Activated naive CD4-positive, alpha-beta T cell (primary cell): ENCODE results near the gene PRKCE.
"Not testable (repeated sequence)": the region's sequence is repeated elsewhere in the genome, so short reads cannot be mapped to it uniquely, and the experiment has no call there.

ENCODE experiments used
- DNase-seq, 4 experiments: peaks; one replicate each; lab custom pipeline; 2025; lab: John Stamatoyannopoulos, UW

PRKCE gene

GRCh38 chr2:45698554-45698953, 47.1 kb downstream of the PRKCE start:
- DNase-seq = no peak

DNA sequence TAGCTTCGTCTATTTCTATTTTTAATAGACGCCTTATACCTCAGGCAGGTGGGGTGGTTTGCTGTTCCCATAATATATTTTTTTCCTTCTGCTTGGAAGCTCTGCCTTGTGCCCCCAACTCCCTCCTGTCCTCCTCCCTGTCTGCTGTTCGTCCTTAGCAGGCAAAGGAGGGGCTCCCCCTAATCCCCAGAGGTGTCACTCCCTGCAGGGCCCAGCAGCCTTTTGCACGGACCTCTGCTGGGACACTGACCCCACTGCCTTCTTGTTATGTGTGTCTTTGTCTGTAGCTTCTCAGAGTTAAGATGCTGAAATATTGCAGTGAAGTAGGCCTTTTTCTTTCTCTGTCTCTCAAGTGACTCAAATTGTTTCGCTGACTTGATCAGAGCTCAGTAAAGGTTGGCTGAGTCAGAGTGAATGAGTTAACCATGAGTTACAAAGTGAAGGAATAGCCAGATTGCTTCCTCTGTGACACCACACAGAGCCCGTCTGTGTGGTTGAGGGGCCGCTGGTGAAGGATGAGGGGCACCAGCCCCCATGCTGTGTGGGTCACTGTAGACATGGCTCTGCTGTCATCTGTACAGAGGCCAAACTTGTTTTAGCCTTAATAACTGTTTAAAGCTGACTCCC, 47.7 kb downstream of the PRKCE start:
- no peak for DNase-seq

DNA sequence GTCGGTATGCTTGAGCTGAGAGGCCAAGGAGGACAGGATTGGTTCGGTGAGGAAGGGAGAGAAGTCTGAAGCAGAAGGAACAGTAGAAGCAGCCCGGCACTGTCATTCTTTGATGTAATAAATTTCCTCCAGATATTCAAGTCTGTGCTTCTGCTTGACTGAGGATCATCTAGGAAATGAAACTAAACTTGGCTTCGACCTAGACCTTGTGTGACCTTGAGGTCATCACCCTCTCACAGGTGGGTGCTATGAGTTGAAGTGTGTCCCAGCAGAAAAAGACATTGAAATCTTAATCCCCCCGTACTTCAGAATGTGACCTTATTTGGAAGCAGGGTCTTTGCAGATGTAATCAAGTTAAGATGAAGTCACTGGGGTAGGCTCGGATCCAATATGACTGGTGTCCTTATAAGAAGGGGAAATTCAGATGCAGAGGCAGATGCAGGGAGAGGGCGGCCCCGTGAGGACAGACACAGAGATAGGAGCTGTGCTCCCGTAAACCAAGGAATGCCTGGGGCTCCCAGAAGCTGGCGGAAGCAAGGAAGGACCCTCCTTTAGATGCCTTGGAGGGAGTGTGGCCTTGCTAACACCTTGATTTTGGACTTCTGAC, 49.0 kb downstream of the PRKCE start:
- no peak for DNase-seq

- DNase-seq = no peak
Measured at GRCh38 chr2:45705233-45705632, 53.8 kb downstream of the PRKCE start.

DNA sequence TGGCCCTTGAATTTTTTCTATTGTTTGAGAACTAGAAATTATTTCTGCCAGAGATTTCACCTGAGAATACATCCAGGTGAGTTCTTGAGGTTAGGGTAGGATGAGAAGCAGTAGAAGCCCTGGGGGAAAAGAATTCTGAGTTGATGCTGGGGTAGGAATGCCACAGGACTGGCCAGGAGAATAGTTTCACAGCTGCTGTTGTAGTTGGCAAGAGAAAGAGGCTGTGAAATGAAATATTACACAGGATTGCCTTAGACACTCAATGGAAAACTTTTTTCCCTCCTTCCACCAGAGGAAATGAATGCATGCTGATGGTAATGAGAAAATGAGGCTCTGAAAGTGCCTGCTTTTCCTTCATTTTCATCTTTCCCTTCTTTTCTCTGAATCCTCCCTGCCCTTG, 54.6 kb downstream of the PRKCE start:
- DNase-seq = no peak

DNA sequence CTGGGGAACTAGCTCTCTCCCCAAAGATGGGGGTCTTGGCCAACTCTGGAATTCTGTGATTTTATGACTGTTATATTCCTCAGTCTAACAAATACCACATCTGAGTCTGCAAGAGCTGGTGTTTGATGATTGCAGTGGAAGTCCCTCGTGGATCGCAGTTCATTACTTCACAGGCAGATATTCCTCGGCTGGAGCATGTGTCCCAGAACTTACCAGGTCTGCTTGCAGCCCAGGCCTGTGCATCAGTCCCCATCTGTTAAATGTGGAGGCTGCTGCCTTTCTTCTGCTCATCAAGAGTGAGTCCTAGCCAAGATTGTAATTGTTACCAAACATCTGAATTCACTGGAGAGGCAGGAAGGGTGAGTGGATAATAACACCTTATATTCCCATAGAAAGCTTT, 55.5 kb downstream of the PRKCE start:
- DNase-seq = no peak

DNA sequence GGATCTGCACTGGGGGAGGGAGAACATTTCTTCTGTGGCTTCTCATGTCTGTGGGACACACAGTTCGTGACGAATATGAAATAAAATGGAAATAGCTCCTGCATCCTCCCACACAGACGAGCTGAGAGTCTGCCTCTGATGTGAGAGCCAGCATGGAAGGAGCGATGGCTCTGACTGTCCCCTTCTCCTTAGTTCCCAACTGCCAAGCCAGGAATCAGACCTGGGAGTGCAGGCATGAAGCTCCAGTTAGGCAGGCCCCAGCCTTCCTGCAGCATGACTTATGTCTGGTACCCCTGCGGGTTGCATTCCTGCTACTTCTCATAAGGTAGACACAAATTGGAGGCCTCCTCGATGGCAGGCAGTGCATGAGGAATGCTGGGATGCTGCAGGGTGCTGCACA, 56.2 kb downstream of the PRKCE start:
- DNase-seq = no peak

DNA sequence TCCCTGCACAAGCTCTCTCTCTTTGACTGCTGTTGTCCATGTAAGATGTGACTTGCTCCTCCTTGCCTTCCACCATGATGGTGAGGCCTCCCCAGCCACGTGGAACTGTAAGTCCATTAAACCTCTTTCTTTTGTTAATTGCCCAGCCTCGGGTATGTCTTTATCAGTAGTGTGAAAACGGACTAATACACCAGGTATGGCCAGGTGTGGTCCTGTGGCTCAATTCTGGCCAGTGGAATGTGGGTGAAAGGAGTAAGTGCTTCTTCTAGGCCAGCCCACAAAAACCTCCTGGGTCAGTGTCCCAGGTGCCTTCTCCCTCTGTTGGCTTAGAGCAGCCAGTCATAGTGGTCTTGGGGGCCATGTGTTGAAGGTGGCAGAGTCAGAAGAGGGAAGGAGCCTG, 57.0 kb downstream of the PRKCE start:
- no peak for DNase-seq

- no peak for DNase-seq
Measured at GRCh38 chr2:45709137-45709536, 57.7 kb downstream of the PRKCE start.

DNA sequence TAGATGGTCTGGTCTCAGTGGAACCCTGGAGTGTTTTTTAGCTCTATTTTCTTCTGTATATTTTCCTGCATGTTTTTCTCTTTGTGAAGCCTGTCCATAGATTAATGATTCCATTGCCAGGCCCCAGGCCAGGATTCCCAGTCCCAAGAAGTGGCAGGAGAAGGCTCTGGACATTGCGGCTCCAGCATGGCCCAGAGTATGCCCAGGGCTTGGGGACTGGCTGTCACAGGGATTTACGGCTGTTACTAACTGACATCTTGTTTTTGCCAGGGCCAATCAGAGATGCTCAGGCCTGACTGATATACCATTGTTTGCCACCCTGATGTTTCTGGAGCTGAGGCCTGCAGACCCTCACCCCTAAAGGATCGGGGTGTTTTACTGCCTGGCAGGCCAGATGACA, 59.0 kb downstream of the PRKCE start:
- DNase-seq = no peak

DNA sequence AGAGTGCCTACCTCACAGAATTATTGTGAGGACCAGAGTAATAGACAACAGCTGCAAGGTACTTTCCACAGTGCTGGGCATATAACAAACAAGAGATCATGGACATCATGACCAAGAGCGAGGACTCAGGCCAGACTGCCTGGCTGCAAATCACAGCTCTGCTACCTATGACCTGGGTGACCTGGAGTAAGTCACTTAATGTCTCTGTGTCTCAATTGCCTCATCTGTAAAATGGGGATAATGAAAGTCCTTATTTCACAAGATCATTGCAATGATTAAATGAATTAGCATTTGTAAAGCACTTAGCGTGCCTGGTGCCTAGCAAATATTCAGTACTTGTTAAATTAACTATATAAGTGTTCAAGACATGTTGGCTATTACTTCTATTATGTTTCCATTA, 59.7 kb downstream of the PRKCE start:
- no peak for DNase-seq

DNA sequence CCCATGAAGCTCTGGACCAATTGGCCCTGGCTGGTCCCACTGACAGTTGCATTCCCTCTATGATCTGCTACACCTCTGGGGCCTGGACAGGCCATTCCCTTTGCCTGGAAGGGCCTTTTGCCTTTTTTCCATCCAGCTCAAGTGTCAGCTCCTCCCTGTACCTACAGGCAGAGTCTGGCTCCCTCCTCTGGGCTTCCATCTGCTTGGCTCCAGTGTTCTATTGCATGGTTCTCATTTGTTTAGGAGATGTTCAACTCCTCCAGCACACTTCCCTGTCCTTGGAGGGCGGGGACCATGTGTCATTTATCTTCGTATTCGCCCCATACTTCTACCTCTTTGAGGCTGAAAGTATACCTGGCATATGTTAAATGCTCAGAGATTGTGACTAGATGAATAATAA, 61.1 kb downstream of the PRKCE start:
- DNase-seq = no peak

DNA sequence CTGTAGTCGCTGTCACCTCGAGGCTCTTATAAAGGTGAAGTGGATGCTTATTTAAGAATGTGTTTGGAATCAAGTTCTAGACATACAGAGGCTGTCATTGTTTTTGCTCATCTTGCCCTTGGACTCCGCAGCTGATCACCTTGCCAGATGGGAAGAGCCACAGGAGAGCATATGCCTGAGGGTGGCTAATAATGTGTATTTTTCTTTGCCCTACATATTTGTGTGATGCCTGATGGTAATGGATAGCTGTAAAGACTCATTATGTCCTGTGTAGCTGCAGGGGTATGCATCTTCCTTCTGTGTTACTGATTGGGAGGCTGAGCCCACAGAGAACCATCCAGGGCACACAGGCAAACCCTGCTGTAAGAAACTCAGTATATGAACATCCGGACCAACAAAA, 61.7 kb downstream of the PRKCE start:
- no peak for DNase-seq

DNA sequence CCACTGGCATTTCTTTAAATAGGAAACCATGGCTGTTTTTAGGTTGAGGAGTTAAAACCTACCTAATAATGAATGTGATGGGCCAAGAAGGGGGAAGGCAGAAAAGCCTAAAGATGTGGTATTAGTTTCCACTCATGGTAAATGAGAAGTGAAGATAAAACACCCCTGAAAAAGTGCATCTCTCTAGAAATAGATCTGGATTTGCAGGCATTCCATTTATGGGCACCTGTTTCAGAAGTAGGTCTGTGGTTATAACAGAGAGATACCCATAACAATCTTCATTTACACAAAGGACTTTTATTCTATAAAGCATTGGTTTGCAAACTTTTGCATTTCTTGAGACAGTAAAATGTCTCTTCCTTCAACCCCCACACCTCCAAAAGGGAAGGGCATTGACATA, 62.1 kb downstream of the PRKCE start:
- no peak for DNase-seq

DNA sequence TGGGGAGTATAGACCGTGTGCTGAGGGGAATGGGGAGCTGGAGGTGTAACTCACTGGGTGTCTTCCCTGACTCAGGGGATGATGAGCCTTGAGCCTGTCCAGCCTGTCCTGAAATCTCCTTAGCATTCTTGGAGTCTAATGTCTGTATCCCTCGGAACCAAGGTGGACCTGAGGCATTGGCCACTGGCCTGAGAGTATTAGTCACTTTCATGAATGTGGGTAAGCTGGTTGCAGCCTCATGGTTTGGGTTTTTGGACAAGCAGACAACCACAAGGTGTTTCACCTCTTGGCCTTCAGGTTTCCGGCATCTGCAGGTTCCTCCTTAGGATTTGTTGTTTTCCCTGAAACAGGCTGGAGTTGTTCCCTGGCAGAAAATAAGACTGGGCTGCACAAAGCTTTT, 63.2 kb downstream of the PRKCE start:
- DNase-seq = no peak

- DNase-seq = no peak
Measured at GRCh38 chr2:45715601-45716379, 64.3 kb downstream of the PRKCE start.

GRCh38 chr2:45716432-45716831, 65.0 kb downstream of the PRKCE start:
- not testable (repeated sequence) for DNase-seq

GRCh38 chr2:45716915-45717314, 65.4 kb downstream of the PRKCE start:
- no peak for DNase-seq

- DNase-seq = no peak
Measured at GRCh38 chr2:45720210-45720609, 68.7 kb downstream of the PRKCE start.

GRCh38 chr2:45721150-45721549, 69.7 kb downstream of the PRKCE start:
- DNase-seq = no peak

DNA sequence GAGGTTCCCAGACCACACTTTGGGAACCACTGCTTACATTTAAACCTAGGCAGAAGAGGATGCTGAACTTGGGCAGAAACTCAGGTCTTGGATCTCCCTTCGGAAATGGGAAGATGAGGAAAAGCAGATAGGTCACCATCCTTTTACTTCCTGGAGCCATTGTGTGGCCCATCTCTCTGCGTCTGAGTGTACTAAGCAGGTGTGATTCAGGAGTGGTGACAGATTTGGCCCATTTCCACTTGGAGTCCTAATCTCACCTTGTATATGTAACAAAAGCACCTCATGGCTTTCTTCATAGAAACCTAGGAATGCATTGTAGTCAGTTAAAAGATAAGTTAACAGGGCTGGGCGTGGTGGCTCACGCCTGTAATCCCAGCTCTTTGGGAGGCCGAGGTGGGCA, 71.0 kb downstream of the PRKCE start:
- no peak for DNase-seq

- no peak for DNase-seq
Measured at GRCh38 chr2:45723857-45724256, 72.4 kb downstream of the PRKCE start.

DNA sequence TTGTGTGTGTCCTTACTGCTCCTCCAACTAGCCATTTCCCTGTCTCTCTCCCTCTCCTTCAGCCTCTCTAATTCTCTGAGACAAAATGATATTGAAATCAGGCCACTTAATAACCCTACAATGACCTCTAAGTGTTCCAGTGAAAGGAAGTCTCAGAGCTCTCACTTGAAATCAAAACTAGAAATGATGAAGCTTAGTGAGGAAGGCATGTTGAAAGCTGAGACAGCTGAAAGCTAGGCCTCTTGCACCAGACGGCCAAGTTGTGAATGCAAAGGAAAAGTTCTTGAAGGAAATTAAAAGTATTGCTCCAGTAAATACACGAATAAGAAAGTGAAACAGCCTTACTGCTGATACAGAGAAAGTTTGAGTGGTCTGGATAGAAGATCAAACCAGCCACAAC, 72.9 kb downstream of the PRKCE start:
- DNase-seq = no peak

DNA sequence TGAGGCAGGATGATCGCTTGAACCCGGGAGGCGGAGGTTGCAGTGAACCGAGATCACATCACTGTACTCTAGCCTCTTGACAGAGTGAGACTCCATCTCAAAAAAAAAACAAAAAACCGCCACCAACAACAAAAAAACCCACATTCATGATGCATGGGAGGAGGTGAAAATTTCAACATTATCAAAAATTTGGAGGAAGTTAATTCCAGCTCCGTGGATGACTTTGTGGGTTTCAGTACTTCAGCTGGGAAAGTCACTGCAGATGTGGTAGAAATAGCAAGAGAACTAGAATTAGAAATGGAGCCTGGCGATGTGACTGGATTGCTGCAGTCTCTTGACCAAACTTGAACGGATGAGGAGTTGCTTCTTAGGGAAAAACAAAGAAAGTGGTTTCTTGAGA, 74.3 kb downstream of the PRKCE start:
- no peak for DNase-seq
